HCT116 (cell line): Measurements from ENCODE around the gene DAZAP1. TPM values are rescaled to one million over a fixed set of nuclear protein-coding genes. Genes with fewer than 3 reads are reported as not detected.

Experiments used
- ATAC-seq: fragments of 200-7000 bp; cut with Tn5 transposase; 2 replicates; pipeline ENCODE4 v1.9.1; 2020; ENCODE audit warnings: mild to moderate bottlenecking, moderate library complexity
- BruUV-seq: library from RNA; stranded (reverse); fragments of 400-500 nt; replicated peaks from 2 replicates; lab custom pipeline; 2021; lab: Mats Ljungman, UMichigan
- CTCF ChIA-PET: fragments of 300-600 bp; sonication (Branson Sonifier 250); formaldehyde crosslinking; loops from one replicate; lab custom pipeline; 2021; ENCODE audit warnings: antibody characterized with exemption; lab: Charles Lee
- POLR2A ChIA-PET: fragments of 300-600, 350-600 bp; sonication (Branson Sonifier 250); formaldehyde crosslinking; loops from one replicate; lab custom pipeline; 2021; ENCODE audit warnings: antibody characterized with exemption; lab: Charles Lee
- RAD21 ChIA-PET, 2 experiments: fragments of 300-600 bp; sonication (Branson Sonifier 250); formaldehyde crosslinking; loops; one replicate each; lab custom pipeline; 2023; ENCODE audit warnings: low total read pairs in 2 of 2; ENCODE audit not compliant: uncharacterized antibody in 2 of 2, unreplicated experiment in 2 of 2, low non-redundant PET in 1 of 2; lab: Charles Lee
- DNase-seq: peaks from one replicate; pipeline ENCODE4 v3.0.0-alpha.2; 2010; ENCODE audit warnings: low read depth, low spot score
- H2AFZ ChIP-seq: fragments of 200-600 bp; shearing (Covaris generic), sonication (generic); 2 replicates; pipeline ENCODE4 v1.6.1; 2017; ENCODE audit warnings: low read depth, mixed run types, mixed read lengths, antibody characterized with exemption, low read length; ENCODE audit not compliant: poor library complexity, severe bottlenecking
- H3K27ac ChIP-seq: 2 replicates; pipeline ENCODE4 v1.5.1; 2012; ENCODE audit warnings: low read depth, low read length
- H3K27me3 ChIP-seq: fragments of 200-600 bp; sonication (generic); 2 replicates; pipeline ENCODE4 v1.6.1; 2016; ENCODE audit warnings: mixed run types, low read length, mixed read lengths; ENCODE audit not compliant: insufficient read depth
- H3K36me3 ChIP-seq, 2 experiments: fragments of 200-500 bp in 1 of 2; fragments of 200-600 bp in 1 of 2; sonication (Bioruptor generic) in 1 of 2; sonication (generic) in 1 of 2; 2 replicates each; pipeline versions ENCODE4 v1.5.1 to v1.6.1; 2014 to 2016; ENCODE audit warnings: low read length in 2 of 2, inconsistent platforms in 1 of 2, mixed read lengths in 1 of 2, mixed run types in 1 of 2; ENCODE audit not compliant: insufficient read depth in 2 of 2, control insufficient read depth in 1 of 2
- H3K4me1 ChIP-seq, 2 experiments: fragments of 200-600 bp in 1 of 2; sonication (generic) in 1 of 2; 2 replicates each; pipeline versions ENCODE4 v1.5.1 to v1.6.1; 2012 to 2017; ENCODE audit warnings: low read length in 2 of 2, inconsistent platforms in 1 of 2, mild to moderate bottlenecking in 1 of 2, mixed read lengths in 1 of 2, mixed run types in 1 of 2, moderate library complexity in 1 of 2; ENCODE audit not compliant: insufficient read depth in 2 of 2, control insufficient read depth in 1 of 2
- H3K4me2 ChIP-seq: fragments of 200-600 bp; sonication (generic); 2 replicates; pipeline ENCODE4 v1.6.1; 2017; ENCODE audit warnings: mixed run types, low read length, mixed read lengths
- H3K4me3 ChIP-seq, 2 experiments: fragments of 200-600 bp in 1 of 2; sonication (generic) in 1 of 2; replicated peaks in 1 of 2; 2 replicates each; pipeline ENCODE4 v1.5.1; 2011 to 2016; ENCODE audit warnings: low read length in 2 of 2, control low read depth in 1 of 2, low read depth in 1 of 2, mild to moderate bottlenecking in 1 of 2, mixed read lengths in 1 of 2, mixed run types in 1 of 2
- H3K79me2 ChIP-seq: fragments of 200-600 bp; sonication (generic); 2 replicates; pipeline ENCODE4 v1.6.1; 2017; ENCODE audit warnings: mild to moderate bottlenecking, mixed run types, low read length, moderate library complexity, mixed read lengths; ENCODE audit not compliant: insufficient read depth
- H3K9ac ChIP-seq: fragments of 200-600 bp; sonication (generic); 2 replicates; pipeline ENCODE4 v1.6.1; 2016; ENCODE audit warnings: low read length, mixed read lengths
- H3K9me2 ChIP-seq: fragments of 200-600 bp; sonication (generic), shearing (Covaris generic); 2 replicates; pipeline ENCODE4 v1.6.1; 2017; ENCODE audit warnings: mixed run types, mild to moderate bottlenecking, moderate library complexity; ENCODE audit not compliant: insufficient read depth
- H3K9me3 ChIP-seq, 2 experiments: fragments of 200-500 bp in 1 of 2; fragments of 200-600 bp in 1 of 2; sonication (Bioruptor generic) in 1 of 2; sonication (generic) in 1 of 2; 2 replicates each; pipeline ENCODE4 v1.6.1; 2014 to 2017; ENCODE audit warnings: low read length in 2 of 2, mixed read lengths in 2 of 2, inconsistent platforms in 1 of 2, low read depth in 1 of 2, mild to moderate bottlenecking in 1 of 2, mixed run types in 1 of 2, moderate library complexity in 1 of 2; ENCODE audit not compliant: control insufficient read depth in 1 of 2, insufficient read depth in 1 of 2
- H4K20me1 ChIP-seq: fragments of 200-600 bp; sonication (generic), shearing (Covaris generic); 2 replicates; pipeline ENCODE4 v1.6.1; 2017; ENCODE audit warnings: mixed run types, mild to moderate bottlenecking, moderate library complexity; ENCODE audit not compliant: insufficient read depth
- ELF1 ChIP-seq: IDR thresholded peaks from 2 replicates; pipeline ENCODE4 v1.6.1; 2012; ENCODE audit warnings: low read depth, borderline replicate concordance
- JUND ChIP-seq: IDR thresholded peaks from 2 replicates; pipeline ENCODE4 v1.6.1; 2012
- POLR2A ChIP-seq: IDR thresholded peaks from 2 replicates; pipeline ENCODE4 v1.7.0; 2011; ENCODE audit warnings: borderline replicate concordance; ENCODE audit not compliant: insufficient read depth, insufficient read length; ENCODE audit errors: extremely low read depth
- RAD21 ChIP-seq: IDR thresholded peaks from 2 replicates; pipeline ENCODE4 v1.6.1; 2012; ENCODE audit warnings: low read depth, mild to moderate bottlenecking
- SIN3A ChIP-seq: IDR thresholded peaks from 2 replicates; pipeline ENCODE4 v1.6.1; 2012; ENCODE audit warnings: low read depth
- SP1 ChIP-seq: IDR thresholded peaks from 2 replicates; pipeline ENCODE4 v1.6.1; 2012; ENCODE audit warnings: low read depth
- TCF7L2 ChIP-seq: IDR thresholded peaks from 2 replicates; pipeline ENCODE4 v1.7.0; 2011; ENCODE audit warnings: borderline replicate concordance, inconsistent platforms; ENCODE audit not compliant: insufficient read depth, insufficient read length; ENCODE audit errors: extremely low read depth
- YY1 ChIP-seq: IDR thresholded peaks from 2 replicates; pipeline ENCODE4 v1.6.1; 2011; ENCODE audit warnings: low read length, low read depth, moderate library complexity, mild to moderate bottlenecking; ENCODE audit not compliant: insufficient replicate concordance; ENCODE audit errors: extremely low read depth
- ZFX ChIP-seq: fragments of 450-650 bp; IDR thresholded peaks from 2 replicates; pipeline ENCODE4 v1.6.1; 2017
- ZNF274 ChIP-seq: fragments of 200-500 bp; sonication (Bioruptor generic); IDR thresholded peaks from 2 replicates; pipeline ENCODE4 v1.6.1; 2014; ENCODE audit warnings: mild to moderate bottlenecking, low read depth, low read length, inconsistent platforms
- intact Hi-C: fragments of 100-400 bp; cut with micrococcal nuclease; formaldehyde crosslinking; loops from 2 replicates; pipeline ENCODE4 v1.10.0; 2022
- total RNA-seq: library from RNA; stranded (reverse); gene quantifications from one replicate; pipeline ENCODE4 v1.2.1, GENCODE V29; 2021; ENCODE audit not compliant: unreplicated experiment
- TF ChIP-seq, protein P1 (sequence below), 3 experiments: fragments of 200-600 bp in 1 of 3; sonication (generic) in 1 of 3; IDR thresholded peaks in 2 of 3; conservative IDR thresholded peaks in 1 of 3; 2 replicates each; pipeline ENCODE4 v1.5.1; 2012 to 2017; ENCODE audit warnings: low read depth in 2 of 3, low read length in 2 of 3, antibody characterized with exemption in 1 of 3, borderline replicate concordance in 1 of 3, control low read depth in 1 of 3, mild to moderate bottlenecking in 1 of 3, mixed read lengths in 1 of 3, mixed run types in 1 of 3, moderate library complexity in 1 of 3; ENCODE audit not compliant: insufficient read depth in 1 of 3

The DAZAP1 gene
- total RNA-seq, 1 experiment from 2014 or later = 191 TPM

GRCh38 chr19:1441022-1441426 is 33.6 kb downstream of the DAZAP1 start:
- Histone ChIP-seq H3K27ac (peak overlapping the region; percentile 82), H3K27me3 (no peaks in the 10 kb centered on the region), H2AFZ (no peak overlapping the region), H3K4me3 (no peak overlapping the region), H4K20me1 (peaks cover 21% of the 10 kb centered on the region; the same call in 1 of the 2 replicates), H3K4me2 (peak overlapping the region; percentile 93), H3K9ac (peak overlapping the region; percentile 98; the same call in 1 of the 2 replicates), H3K79me2 (peaks cover 45% of the 10 kb centered on the region), H3K36me3 (peaks cover 13 to 35% of the 10 kb centered on the region in 2 experiments), H3K4me1 (peaks cover 57 to 86% of the 10 kb centered on the region in 2 experiments), H3K9me2 (no peaks in the 10 kb centered on the region), H3K9me3 (no peaks in the 10 kb centered on the region)
- TF ChIP-seq SP1 (no peak), ZFX (no peak), TCF7L2 (no peak), POLR2A (no peak), YY1 (no peak), RAD21 (no peak), JUND (no peak), ELF1 (no peak), ZNF274 (no peak), SIN3A (no peak)
- TF ChIP-seq, protein P1, sequence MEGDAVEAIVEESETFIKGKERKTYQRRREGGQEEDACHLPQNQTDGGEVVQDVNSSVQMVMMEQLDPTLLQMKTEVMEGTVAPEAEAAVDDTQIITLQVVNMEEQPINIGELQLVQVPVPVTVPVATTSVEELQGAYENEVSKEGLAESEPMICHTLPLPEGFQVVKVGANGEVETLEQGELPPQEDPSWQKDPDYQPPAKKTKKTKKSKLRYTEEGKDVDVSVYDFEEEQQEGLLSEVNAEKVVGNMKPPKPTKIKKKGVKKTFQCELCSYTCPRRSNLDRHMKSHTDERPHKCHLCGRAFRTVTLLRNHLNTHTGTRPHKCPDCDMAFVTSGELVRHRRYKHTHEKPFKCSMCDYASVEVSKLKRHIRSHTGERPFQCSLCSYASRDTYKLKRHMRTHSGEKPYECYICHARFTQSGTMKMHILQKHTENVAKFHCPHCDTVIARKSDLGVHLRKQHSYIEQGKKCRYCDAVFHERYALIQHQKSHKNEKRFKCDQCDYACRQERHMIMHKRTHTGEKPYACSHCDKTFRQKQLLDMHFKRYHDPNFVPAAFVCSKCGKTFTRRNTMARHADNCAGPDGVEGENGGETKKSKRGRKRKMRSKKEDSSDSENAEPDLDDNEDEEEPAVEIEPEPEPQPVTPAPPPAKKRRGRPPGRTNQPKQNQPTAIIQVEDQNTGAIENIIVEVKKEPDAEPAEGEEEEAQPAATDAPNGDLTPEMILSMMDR (IDR thresholded peaks at IDR 0.05 in 2 of 3, conservative IDR thresholded peaks at IDR 0.05 in 1 of 3; ENCODE audit: borderline replicate concordance in 1 of 3, insufficient read depth in 1 of 3, low read depth in 2 of 3, low read length in 2 of 3) = no peak
- POLR2A ChIA-PET = interaction anchor here (1.9 kb wide), 1 partner anchor 15 kb away, joined by 7 read pairs; no protein-coding TSS in a partner anchor
- ATAC-seq (no peak), DNase-seq (no peak)
- intact Hi-C loops = no loop called here
- CTCF ChIA-PET = no interaction called here
- BruUV-seq = no TSS peak
- RAD21 ChIA-PET = no interaction called here
